M059J (cell line): ENCODE data around the gene OR9Q2. TPM values are rescaled to one million over a fixed set of nuclear protein-coding genes. Genes with fewer than 3 reads are reported as not detected.
"Not testable (repeated sequence)": the region's sequence is repeated elsewhere in the genome, so short reads cannot be mapped to it uniquely, and the experiment has no call there.

Source experiments
- DNase-seq: peaks from one replicate; pipeline ENCODE4 v3.0.0-alpha.2; 2012; ENCODE audit warnings: low read depth
- total RNA-seq: library from RNA; depleted of rRNA; stranded (reverse); fragments of >200 nt; shearing (Covaris generic); gene quantifications from 2 replicates; pipeline ENCODE4 v1.2.3, GENCODE V29; 2014; rRNA removed

Gene OR9Q2, protein sequence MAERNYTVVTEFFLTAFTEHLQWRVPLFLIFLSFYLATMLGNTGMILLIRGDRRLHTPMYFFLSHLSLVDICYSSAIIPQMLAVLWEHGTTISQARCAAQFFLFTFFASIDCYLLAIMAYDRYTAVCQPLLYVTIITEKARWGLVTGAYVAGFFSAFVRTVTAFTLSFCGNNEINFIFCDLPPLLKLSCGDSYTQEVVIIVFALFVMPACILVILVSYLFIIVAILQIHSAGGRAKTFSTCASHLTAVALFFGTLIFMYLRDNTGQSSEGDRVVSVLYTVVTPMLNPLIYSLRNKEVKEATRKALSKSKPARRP
- total RNA-seq, result not detected in 2 replicates

DNA sequence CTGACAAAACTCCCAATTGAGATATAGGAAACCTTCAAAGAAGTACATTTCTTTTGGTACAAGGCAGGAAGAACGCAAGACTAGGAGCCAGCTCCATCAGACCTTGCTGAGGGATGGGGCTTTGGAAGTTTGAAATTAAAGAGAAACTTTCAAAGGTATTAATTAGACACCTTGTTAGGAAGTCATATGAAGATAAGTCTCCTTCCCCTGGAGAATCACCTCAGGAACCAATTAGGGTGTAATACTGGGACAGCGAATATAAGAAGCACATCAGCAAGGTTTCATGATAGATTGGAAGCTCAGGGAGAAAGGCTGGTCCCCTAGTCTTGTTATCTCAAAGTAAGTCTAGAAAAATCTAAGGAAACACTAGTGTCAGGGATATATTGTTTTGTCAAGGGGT is at the start of gene OR9Q2:
Gene OR9Q2 (plus strand): TSS at position 301 of the 400 bp plus-strand sequence. CDS start 1,421 bp downstream, outside the sequence.
- no peak for DNase-seq

GRCh38 chr11:58142761-58143160 is 46.1 kb upstream of the OR9Q2 start:
- DNase-seq, result no peak

DNA sequence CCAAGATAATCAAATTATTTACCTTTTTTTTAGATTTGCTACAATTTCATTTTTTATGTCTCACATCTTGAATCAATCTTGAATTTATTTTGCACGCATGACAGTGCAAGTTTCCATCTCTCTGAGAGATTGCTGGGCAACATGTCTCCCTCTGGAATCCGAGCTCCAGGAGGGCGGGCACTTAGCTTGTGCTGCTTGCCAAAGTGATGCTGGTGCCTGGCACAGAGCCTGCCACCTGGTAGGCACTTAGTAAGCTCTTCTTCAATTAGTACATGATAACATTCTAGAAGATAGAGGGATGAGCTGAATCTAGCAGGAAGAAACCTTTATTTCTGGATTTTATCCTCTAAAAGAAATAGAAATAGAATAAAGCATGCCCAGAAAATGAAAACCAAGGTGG is 36.1 kb upstream of the OR9Q2 start:
- no peak for DNase-seq

DNA sequence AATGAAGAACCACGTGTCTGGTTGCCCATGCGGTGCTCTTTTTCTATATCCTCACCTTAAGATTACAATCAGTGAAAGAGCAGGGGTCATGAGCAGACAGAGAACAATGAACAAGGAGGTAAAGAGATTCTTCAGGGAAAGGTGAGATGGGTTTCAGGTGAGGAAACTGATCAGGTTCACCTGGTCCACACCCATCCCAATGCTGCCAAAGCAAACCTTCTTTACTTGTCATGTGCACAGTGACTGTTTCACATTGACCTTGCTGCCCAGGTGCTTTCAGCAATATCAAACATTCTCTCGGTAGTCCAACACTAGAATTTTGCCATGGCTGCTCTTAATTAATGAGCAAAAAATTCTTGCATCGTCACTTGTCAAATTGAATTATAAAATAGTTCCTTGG is 24.5 kb upstream of the OR9Q2 start:
- DNase-seq, result no peak

- DNase-seq, result no peak
Observed at GRCh38 chr11:58164990-58165389, 23.9 kb upstream of the OR9Q2 start.

- DNase-seq, result no peak
Observed at GRCh38 chr11:58165504-58166106, 23.3 kb upstream of the OR9Q2 start.

DNA sequence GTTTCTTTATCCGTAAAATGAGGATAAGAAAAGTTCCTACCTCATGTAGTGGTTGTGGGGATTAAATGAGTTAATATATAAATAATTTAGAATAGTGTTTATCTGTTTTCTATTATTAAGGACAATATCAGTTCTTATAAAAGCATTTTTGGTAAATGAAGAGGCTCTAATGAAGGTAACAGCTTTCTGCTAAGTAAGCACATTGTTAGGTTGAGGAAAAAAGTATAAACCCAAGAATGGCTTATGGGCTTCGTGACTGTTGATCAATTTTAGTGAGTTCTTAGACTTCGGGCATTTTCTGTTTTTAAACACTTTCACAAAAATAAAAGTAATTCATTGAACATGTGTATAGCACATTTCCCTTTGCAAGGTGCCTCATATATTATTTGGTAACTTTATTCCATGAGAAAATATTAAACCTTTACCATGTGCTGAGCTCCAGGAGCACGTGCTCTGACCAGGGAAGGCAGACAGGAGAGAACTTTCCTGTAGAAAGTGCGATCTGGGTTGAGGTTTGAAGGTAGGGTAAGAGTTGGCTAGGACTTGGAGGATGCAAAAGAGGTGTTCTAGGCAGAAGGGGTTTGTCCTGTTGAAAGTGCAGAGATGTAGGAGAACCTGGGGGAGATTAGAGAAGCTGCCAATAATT is 11.3 kb upstream of the OR9Q2 start:
- no peak for DNase-seq

GRCh38 chr11:58178444-58178843 is 10.4 kb upstream of the OR9Q2 start:
- DNase-seq, result no peak

GRCh38 chr11:58179648-58180047 is 9.2 kb upstream of the OR9Q2 start:
- DNase-seq, result no peak

DNA sequence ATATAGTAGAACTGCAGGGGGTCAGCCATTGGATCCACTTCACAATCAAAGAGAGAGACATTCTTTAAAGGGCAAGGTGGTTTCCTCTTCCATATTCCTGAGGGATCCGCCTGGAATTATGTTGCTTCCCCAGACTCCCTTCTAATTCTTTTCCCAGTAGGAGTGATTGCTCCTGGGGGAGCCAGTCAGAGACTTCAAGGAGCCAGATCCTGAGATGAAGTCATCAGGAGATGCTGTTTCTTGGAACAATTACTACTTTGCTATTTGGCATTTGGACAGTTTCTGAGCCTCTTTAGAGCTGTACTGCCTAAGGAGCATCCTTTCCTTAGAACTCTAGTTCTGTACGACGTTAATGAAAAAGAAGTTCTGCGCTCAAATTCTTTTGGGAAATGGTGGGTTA is 1.9 kb upstream of the OR9Q2 start:
- no peak for DNase-seq

GRCh38 chr11:58192229-58192628 is 3.4 kb downstream of the OR9Q2 start:
- no peak for DNase-seq

- no peak for DNase-seq
Observed at GRCh38 chr11:58193391-58193790, 4.5 kb downstream of the OR9Q2 start.

- no peak for DNase-seq
Observed at GRCh38 chr11:58195939-58196338, 7.1 kb downstream of the OR9Q2 start.

DNA sequence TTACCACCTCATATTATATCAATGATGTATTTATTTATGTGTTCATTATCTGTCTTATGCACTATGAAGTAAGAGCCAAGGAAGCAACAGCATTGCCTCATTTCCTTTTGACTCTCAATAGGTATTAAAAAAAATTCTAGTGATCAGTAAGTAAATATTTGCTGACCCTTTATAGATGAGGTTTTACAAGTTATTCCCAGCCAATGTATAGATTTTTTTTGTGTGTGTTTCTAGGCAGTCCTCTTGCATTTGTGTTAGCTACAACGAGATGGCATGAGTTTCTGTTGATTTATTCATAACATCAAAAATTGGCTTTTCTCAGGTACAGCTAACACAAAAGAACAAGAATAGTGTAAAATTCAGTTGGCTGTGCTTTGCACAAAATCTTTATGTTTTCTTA is 10.4 kb downstream of the OR9Q2 start:
- DNase-seq, result no peak

GRCh38 chr11:58204042-58204441 is 15.2 kb downstream of the OR9Q2 start, which contains the start of gene OR1S2:
OR1S2 (minus strand) TSS chr11:58204142; CDS start chr11:58204142, 0 bp downstream.
- DNase-seq, result no peak

- not testable (repeated sequence) for DNase-seq
Observed at GRCh38 chr11:58212420-58212819, 23.6 kb downstream of the OR9Q2 start, which contains the start of gene OR1S1. OR1S1 (plus strand) TSS chr11:58212720.

- DNase-seq, result no peak
Observed at GRCh38 chr11:58216476-58216875, 27.6 kb downstream of the OR9Q2 start.

DNA sequence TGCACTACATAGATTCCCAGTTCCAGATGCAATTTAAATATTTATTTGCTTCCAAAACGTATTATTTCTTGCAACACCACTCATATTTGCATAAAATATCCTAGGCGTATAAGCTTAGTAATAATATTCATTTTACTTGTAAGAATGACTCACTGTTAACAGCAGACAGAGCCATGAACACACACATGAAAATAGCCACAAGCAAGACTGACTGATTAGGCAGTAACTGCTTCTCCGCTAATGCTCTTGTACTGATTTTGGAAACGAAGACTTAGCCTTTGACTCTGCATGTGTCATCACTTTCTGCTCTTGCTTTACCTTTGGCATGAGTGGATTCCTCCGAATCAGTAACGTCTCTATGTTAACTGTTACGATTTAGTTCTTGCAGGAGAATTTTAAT is 33.9 kb downstream of the OR9Q2 start:
- DNase-seq, result peak; percentile 6

DNA sequence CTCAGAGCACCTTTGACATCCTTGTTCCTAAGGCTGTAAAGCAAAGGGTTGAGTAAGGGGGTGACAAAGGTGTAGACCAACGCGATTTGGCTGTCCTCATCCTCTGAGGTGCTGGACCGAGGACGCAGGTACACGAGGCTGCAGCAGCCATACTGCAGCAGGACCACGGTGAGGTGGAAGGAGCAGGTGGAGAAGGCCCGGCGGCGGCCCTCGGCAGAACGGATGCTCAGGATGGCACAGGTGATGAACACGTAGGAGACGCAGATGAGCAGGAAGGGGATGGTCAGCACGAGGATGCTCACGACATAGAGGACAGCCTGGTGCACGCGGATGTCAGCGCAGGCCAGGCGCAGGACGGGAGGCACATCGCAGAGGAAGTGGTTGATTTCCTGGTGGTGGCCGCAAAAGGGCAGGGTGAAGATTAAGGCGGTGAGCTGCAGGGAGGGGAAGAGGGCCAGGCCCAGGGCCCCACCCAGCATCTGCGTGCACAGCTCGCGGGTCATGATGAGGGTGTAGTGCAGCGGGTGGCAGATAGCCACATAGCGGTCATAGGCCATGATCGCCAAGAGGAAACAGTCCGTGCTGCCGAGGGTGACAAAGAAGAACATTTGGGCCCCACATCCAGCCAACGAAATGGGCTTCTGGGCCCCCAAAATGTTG is 39.2 kb downstream of the OR9Q2 start:
- no peak for DNase-seq
